ENCODE results near the gene KDM6A. TPM values are rescaled to one million over a fixed set of nuclear protein-coding genes. Genes with fewer than 3 reads are reported as not detected.
"Not testable (repeated sequence)": the region's sequence is repeated elsewhere in the genome, so short reads cannot be mapped to it uniquely, and the experiment has no call there.

The KDM6A gene
- polyA plus RNA-seq, 1 donor (not counting 4 experiments of a cell fraction or from before 2014, with no cell fraction given), result 64.2 TPM

GRCh38 chrX:44997888-44998287 lies 124.9 kb downstream of the KDM6A start:
- no peaks in the 10 kb centered on the region for H3K9me1 ChIP-seq (ENCODE audit: control insufficient read depth, extremely low read depth, insufficient read depth, low read length)
- no peaks in the 10 kb centered on the region for H3K27me3 ChIP-seq (ENCODE audit: control insufficient read depth, extremely low read depth, insufficient read depth, low read length)
- peaks cover 2 to 5% of the 10 kb centered on the region in 2 experiments for H3K36me3 ChIP-seq (ENCODE audit: control insufficient read depth in 2 of 2, extremely low read depth in 1 of 2, insufficient read depth in 2 of 2, low read length in 2 of 2)
- H3K9ac ChIP-seq (ENCODE audit: control insufficient read depth, extremely low read depth, insufficient read depth, low read length), result no peak overlapping the region
- dilution Hi-C loops (cut with MboI; ENCODE audit: extremely low pct_ligation_motif_present, low sequenced_read_pairs), result no loop called here
- H3K27ac ChIP-seq (ENCODE audit: control insufficient read depth, insufficient read depth, low read length), result no peak overlapping the region
- H2AFZ ChIP-seq (ENCODE audit: control insufficient read depth, low read length), result no peak overlapping the region
- peaks cover 5% of the 10 kb centered on the region for H3K4me1 ChIP-seq (ENCODE audit: control insufficient read depth, extremely low read depth, insufficient read depth, low read length)
- no peak overlapping the region for H3K4me3 ChIP-seq (ENCODE audit: control insufficient read depth in 2 of 3, extremely low read depth in 1 of 3, insufficient read depth in 2 of 3, low read depth in 1 of 3, low read length in 3 of 3)
- H3K79me2 ChIP-seq (ENCODE audit: control insufficient read depth, insufficient read depth, low read length), result peaks cover 74% of the 10 kb centered on the region
- no peak overlapping the region for H3K4me2 ChIP-seq (ENCODE audit: control insufficient read depth, extremely low read depth, insufficient read depth, low read depth, low read length)
- no peak for TF ChIP-seq CTCF (optimal IDR thresholded peaks at IDR 0.05 in 1 of 3, IDR thresholded peaks at IDR 0.05 in 1 of 3, conservative IDR thresholded peaks at IDR 0.05 in 1 of 3; ENCODE audit: extremely low read depth in 1 of 3, insufficient read depth in 2 of 3, low read length in 3 of 3)
- no peak for TF ChIP-seq EZH2 (IDR thresholded peaks at IDR 0.05; ENCODE audit: low read length)
- no peaks in the 10 kb centered on the region for H3K9me3 ChIP-seq (ENCODE audit: control insufficient read depth, low read depth, low read length)
- DNase-seq (ENCODE audit: low read depth, low spot score) (no peak), FAIRE-seq (no peak)
- no peaks in the 10 kb centered on the region for H4K20me1 ChIP-seq (ENCODE audit: control insufficient read depth, extremely low read depth, insufficient read depth, low read length)

- H3K4me2 ChIP-seq (ENCODE audit: control insufficient read depth, extremely low read depth, insufficient read depth, low read depth, low read length); dilution Hi-C loops (cut with MboI; ENCODE audit: extremely low pct_ligation_motif_present, low sequenced_read_pairs); H3K36me3 ChIP-seq (ENCODE audit: control insufficient read depth in 2 of 2, extremely low read depth in 1 of 2, insufficient read depth in 2 of 2, low read length in 2 of 2); DNase-seq (ENCODE audit: low read depth, low spot score); H4K20me1 ChIP-seq (ENCODE audit: control insufficient read depth, extremely low read depth, insufficient read depth, low read length); H3K4me3 ChIP-seq (ENCODE audit: control insufficient read depth in 2 of 3, extremely low read depth in 1 of 3, insufficient read depth in 2 of 3, low read depth in 1 of 3, low read length in 3 of 3); H3K9me3 ChIP-seq (ENCODE audit: control insufficient read depth, low read depth, low read length); H3K27me3 ChIP-seq (ENCODE audit: control insufficient read depth, extremely low read depth, insufficient read depth, low read length); H3K4me1 ChIP-seq (ENCODE audit: control insufficient read depth, extremely low read depth, insufficient read depth, low read length); FAIRE-seq; H2AFZ ChIP-seq (ENCODE audit: control insufficient read depth, low read length); H3K9me1 ChIP-seq (ENCODE audit: control insufficient read depth, extremely low read depth, insufficient read depth, low read length); H3K9ac ChIP-seq (ENCODE audit: control insufficient read depth, extremely low read depth, insufficient read depth, low read length): not testable (repeated sequence)
- H3K27ac ChIP-seq (ENCODE audit: control insufficient read depth, insufficient read depth, low read length), result peak overlapping the region; percentile 13
- peaks cover 70% of the 10 kb centered on the region for H3K79me2 ChIP-seq (ENCODE audit: control insufficient read depth, insufficient read depth, low read length)
Measured at GRCh38 chrX:44999237-44999636, 126.2 kb downstream of the KDM6A start.

- H3K9me3 ChIP-seq (ENCODE audit: control insufficient read depth, low read depth, low read length); H2AFZ ChIP-seq (ENCODE audit: control insufficient read depth, low read length); H3K36me3 ChIP-seq (ENCODE audit: control insufficient read depth in 2 of 2, extremely low read depth in 1 of 2, insufficient read depth in 2 of 2, low read length in 2 of 2); H3K4me1 ChIP-seq (ENCODE audit: control insufficient read depth, extremely low read depth, insufficient read depth, low read length); H3K4me2 ChIP-seq (ENCODE audit: control insufficient read depth, extremely low read depth, insufficient read depth, low read depth, low read length); H3K9ac ChIP-seq (ENCODE audit: control insufficient read depth, extremely low read depth, insufficient read depth, low read length); H3K27me3 ChIP-seq (ENCODE audit: control insufficient read depth, extremely low read depth, insufficient read depth, low read length); H3K4me3 ChIP-seq (ENCODE audit: control insufficient read depth in 2 of 3, extremely low read depth in 1 of 3, insufficient read depth in 2 of 3, low read depth in 1 of 3, low read length in 3 of 3); H3K9me1 ChIP-seq (ENCODE audit: control insufficient read depth, extremely low read depth, insufficient read depth, low read length); H3K27ac ChIP-seq (ENCODE audit: control insufficient read depth, insufficient read depth, low read length); H4K20me1 ChIP-seq (ENCODE audit: control insufficient read depth, extremely low read depth, insufficient read depth, low read length); DNase-seq (ENCODE audit: low read depth, low spot score); dilution Hi-C loops (cut with MboI; ENCODE audit: extremely low pct_ligation_motif_present, low sequenced_read_pairs); FAIRE-seq: not testable (repeated sequence)
- peaks cover 70% of the 10 kb centered on the region for H3K79me2 ChIP-seq (ENCODE audit: control insufficient read depth, insufficient read depth, low read length)
Measured at GRCh38 chrX:44999872-45000271, 126.9 kb downstream of the KDM6A start.
